Stimulated activated CD4-positive, alpha-beta T cell treated with anti-CD3 and anti-CD28 coated beads, TNF-alpha, amount 100 ng/mL, for 4 hours (primary cell): ENCODE data around the gene RAG1.

Source experiments
- DNase-seq, 3 experiments: peaks; one replicate each; pipeline ENCODE4 v3.0.0-alpha.2; 2020; ENCODE audit warnings: low read depth in 3 of 3

The RAG1 gene

DNA sequence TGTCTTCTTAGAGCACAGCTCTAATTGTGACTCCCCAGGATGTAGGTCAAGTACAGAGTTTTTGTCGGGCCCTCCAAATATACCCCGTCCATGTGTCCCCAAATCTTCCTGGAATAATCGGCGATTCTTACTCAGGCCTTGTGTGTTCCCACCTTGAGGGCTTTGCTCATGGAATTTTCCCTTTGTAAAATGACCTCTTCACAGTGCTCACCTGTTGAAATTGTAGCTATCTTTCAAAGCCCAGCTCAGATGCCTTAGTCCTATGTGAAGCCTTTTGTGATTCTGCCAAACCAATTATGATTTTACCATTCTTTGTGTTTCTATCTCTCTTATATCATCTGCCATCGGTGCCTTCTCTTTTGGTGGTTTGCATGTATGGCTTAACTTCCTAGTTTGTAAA is 60.3 kb downstream of the RAG1 start:
- no peak for DNase-seq

- no peak for DNase-seq
Measured at GRCh38 chr11:36628765-36629244, 61.0 kb downstream of the RAG1 start.
